AG09309 (cell line): Measurements from ENCODE around the gene SOCS3.

ENCODE experiments used
- DNase-seq: peaks from one replicate; pipeline ENCODE4 v3.0.0-alpha.2; 2010; ENCODE audit warnings: low read depth
- H3K4me3 ChIP-seq: 2 replicates; pipeline ENCODE4 v1.5.1; 2011; ENCODE audit warnings: mild to moderate bottlenecking, low read depth, low read length, moderate library complexity; ENCODE audit not compliant: control insufficient read depth
- CTCF ChIP-seq: IDR thresholded peaks from 2 replicates; pipeline ENCODE4 v1.5.1; 2011; ENCODE audit warnings: mild to moderate bottlenecking, low read depth, low read length, inconsistent platforms; ENCODE audit not compliant: insufficient read depth, control insufficient read depth; ENCODE audit errors: missing control alignments

The SOCS3 gene

DNA sequence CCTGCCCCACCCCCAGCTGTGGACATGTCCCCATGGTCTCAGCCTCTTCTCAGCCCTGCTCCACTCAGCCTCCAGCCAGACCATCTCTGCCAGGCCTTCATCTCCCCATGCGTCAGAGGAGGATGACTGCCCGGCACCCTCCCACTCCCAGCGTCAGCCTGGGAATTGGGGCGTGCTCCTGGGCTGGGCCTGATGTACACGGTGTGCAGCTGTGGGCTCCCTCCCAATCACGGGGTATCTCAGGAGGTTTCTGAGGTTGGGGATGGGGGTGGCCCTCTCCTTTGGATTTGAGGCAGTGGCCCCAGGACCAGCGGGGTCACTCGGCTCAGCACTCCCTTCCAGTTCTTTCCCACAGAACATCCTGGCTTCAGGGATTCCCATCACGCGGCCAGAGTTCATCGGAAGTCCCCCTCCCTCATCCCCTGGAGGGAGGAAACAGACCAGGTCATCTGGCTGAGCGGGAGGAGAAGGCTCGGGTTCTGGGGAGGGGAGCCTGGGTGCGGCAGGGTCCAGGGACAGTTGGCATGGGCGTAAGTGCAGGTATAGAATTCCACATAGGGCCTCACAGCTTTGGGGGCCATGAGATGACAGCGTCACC, 36.9 kb downstream of the SOCS3 start:
- no peak overlapping the region for H3K4me3 ChIP-seq
- no peak for TF ChIP-seq CTCF
- DNase-seq, result no peak

- DNase-seq, result no peak
- TF ChIP-seq CTCF, result no peak
- no peak overlapping the region for H3K4me3 ChIP-seq
These were observed 37.5 kb downstream of the SOCS3 start for GRCh38 chr17:78322327-78322857.

DNA sequence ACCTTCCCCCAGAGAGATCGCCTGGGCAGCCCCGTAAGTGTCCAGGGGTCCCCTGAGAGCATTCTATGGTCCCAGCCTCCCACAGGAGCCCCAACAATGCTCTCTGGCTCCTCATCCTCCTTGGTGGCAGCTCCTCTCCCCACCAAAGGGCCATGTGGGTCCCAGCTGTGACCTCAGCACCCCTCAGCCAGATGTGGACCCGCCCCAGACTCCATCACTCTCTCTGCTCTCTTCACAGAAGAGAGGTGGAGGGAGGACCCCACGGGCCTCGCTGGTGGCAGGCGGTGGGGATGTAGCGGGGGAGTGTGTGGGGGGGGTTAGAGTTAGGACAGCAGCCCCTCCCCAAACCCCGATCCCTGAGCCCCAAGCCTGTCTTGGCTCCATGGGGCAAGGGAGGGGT, 41.0 kb downstream of the SOCS3 start:
- no peak for TF ChIP-seq CTCF
- no peak overlapping the region for H3K4me3 ChIP-seq
- no peak for DNase-seq

DNA sequence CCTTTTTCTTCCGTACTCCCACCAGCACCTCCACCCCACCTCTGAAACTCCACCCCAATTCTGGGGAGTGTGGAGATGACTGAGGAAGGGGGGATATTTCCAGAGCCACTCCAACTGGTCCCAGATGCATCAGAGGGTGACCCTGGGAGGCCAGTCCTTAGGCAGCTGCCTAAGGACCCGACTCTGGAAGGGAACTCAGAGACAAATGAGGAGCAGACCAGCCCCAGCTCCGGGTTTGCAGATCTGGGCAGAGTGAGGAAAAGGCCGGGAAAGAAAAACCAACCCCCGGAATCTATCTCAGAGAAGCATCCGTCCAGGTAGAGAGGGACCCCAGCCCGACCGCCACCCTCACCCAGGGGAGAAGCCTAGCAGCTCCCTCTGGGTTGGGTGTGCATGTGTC, 41.5 kb downstream of the SOCS3 start:
- H3K4me3 ChIP-seq, result no peak overlapping the region
- TF ChIP-seq CTCF, result no peak
- no peak for DNase-seq

GRCh38 chr17:78317794-78318400, 42.0 kb downstream of the SOCS3 start:
- no peak for TF ChIP-seq CTCF
- H3K4me3 ChIP-seq, result no peak overlapping the region
- no peak for DNase-seq

DNA sequence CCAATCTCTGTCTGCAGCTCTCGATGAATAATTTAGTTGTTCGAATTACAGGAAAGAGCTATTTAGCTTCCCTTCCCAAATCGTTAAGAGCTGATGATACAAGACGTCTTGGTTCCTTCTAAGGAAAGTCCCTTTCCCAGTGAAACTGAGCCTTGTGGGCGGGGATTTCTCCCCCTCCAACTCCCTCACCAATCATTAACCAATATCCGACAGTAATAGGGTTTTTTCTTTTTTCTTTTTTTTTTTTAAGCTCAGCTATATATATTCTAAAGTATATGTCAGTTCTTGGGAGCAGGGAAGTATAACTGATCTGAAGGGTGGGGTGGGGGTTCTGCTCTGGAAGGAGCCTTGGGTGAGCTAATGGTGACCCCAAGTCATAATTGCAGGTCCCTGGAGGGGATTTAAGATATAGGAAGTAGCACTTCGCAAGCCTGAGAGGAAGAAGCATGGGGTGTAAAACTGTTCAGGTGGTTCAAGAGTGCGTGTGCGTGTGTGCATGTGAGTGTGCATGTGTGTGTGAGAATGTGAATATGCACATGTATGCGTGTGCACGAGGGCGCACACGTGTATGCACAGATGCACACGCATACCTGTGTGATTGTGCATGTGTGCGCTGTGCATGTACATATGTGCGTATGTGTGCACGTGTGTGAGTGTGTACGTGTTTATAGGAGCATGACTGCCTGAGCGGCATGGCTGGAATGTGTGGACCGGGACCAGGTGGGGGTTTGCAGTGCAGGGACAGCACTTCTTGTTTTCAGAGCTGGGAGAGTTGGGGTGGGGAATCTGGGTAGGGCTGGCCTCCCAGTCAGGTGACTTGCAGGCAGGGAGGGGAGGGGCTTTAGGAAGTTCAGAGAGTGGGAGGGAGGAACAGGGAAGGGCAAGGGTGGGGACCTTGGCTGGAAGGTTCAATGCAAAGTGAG, 42.7 kb downstream of the SOCS3 start:
- DNase-seq, result no peak
- no peak overlapping the region for H3K4me3 ChIP-seq
- TF ChIP-seq CTCF, result no peak
